Measurements from ENCODE around the gene CDK5RAP2.
"Not testable (repeated sequence)": the region's sequence is repeated elsewhere in the genome, so short reads cannot be mapped to it uniquely, and the experiment has no call there.

Gene CDK5RAP2

GRCh38 chr9:120580051-120580896 lies at the start of gene CDK5RAP2:
Gene CDK5RAP2 (minus strand): TSS chr9:120580167. CDS start chr9:120579978, 189 bp downstream.
- DNase-seq = peak; percentile 85

GRCh38 chr9:120628925-120629497 lies 49.0 kb upstream of the CDK5RAP2 start:
- DNase-seq = not testable (repeated sequence)

- no peak for DNase-seq
Observed at GRCh38 chr9:120628207-120628924, 48.4 kb upstream of the CDK5RAP2 start.

- no peak for DNase-seq
Observed at GRCh38 chr9:120627073-120627472, 47.1 kb upstream of the CDK5RAP2 start.

- DNase-seq = no peak
Observed at GRCh38 chr9:120626512-120626911, 46.5 kb upstream of the CDK5RAP2 start.

GRCh38 chr9:120625222-120625621 lies 45.3 kb upstream of the CDK5RAP2 start:
- no peak for DNase-seq

- no peak for DNase-seq
Observed at GRCh38 chr9:120622790-120623189, 42.8 kb upstream of the CDK5RAP2 start.

GRCh38 chr9:120621941-120622340 lies 42.0 kb upstream of the CDK5RAP2 start:
- no peak for DNase-seq

GRCh38 chr9:120619751-120620655 lies 40.0 kb upstream of the CDK5RAP2 start:
- DNase-seq = peak; percentile 41

- no peak for DNase-seq
Observed at GRCh38 chr9:120616966-120617935, 37.3 kb upstream of the CDK5RAP2 start.

- no peak for DNase-seq
Observed at GRCh38 chr9:120612218-120612617, 32.3 kb upstream of the CDK5RAP2 start.

GRCh38 chr9:120611690-120612068 lies 31.7 kb upstream of the CDK5RAP2 start:
- DNase-seq = no peak

- DNase-seq = no peak
Observed at GRCh38 chr9:120610975-120611689, 31.2 kb upstream of the CDK5RAP2 start.

- no peak for DNase-seq
Observed at GRCh38 chr9:120609636-120610035, 29.7 kb upstream of the CDK5RAP2 start.

GRCh38 chr9:120608421-120608820 lies 28.5 kb upstream of the CDK5RAP2 start:
- no peak for DNase-seq

- DNase-seq = no peak
Observed at GRCh38 chr9:120603591-120603990, 23.6 kb upstream of the CDK5RAP2 start.

- no peak for DNase-seq
Observed at GRCh38 chr9:120603010-120603409, 23.0 kb upstream of the CDK5RAP2 start.

- no peak for DNase-seq
Observed at GRCh38 chr9:120593955-120594277, 13.9 kb upstream of the CDK5RAP2 start.

- no peak for DNase-seq
Observed at GRCh38 chr9:120593250-120593954, 13.4 kb upstream of the CDK5RAP2 start.

- no peak for DNase-seq
Observed at GRCh38 chr9:120592210-120592609, 12.2 kb upstream of the CDK5RAP2 start.
